K562 (cell line): ENCODE measurements around the gene GABRR3. TPM values are rescaled to one million over a fixed set of nuclear protein-coding genes. Genes with fewer than 3 reads are reported as not detected.

Source experiments
- ATAC-seq: fragments of 200-7000 bp; cut with Tn5 transposase; 3 replicates; pipeline ENCODE4 v1.9.1; 2020; ENCODE audit warnings: moderate library complexity
- BruUV-seq: library from RNA; stranded (reverse); fragments of 400-500 nt; replicated peaks from 2 replicates; lab custom pipeline; 2021; lab: Mats Ljungman, UMichigan
- CTCF ChIA-PET: fragments of 300-600 bp; formaldehyde crosslinking; extraction: SDS; loops from one replicate; lab custom pipeline; 2021; ENCODE audit warnings: low intra/inter-chr PET ratio; lab: Yijun Ruan, JAX
- POLR2A ChIA-PET: fragments of 300-600, 350-650 bp; sonication (Branson Sonifier 250); formaldehyde crosslinking; extraction: SDS; loops from one replicate; lab custom pipeline; 2021; ENCODE audit warnings: antibody characterized with exemption, inconsistent platforms; lab: Yijun Ruan, JAX
- DNase-seq, 4 experiments: peaks; one replicate each; pipeline versions ENCODE4 v3.0.0 to v3.0.0-alpha.2; 2011 to 2018; ENCODE audit warnings: low spot score in 3 of 4, mixed read lengths in 3 of 4; ENCODE audit errors: extremely low read depth in 1 of 4
- FAIRE-seq: peaks from 2 replicates; lab custom pipeline; 2011; peaks lifted over from hg19 to GRCh38; lab: Jason Lieb, UNC
- H2AFZ ChIP-seq: 2 replicates; pipeline ENCODE4 v1.6.0; 2011; ENCODE audit warnings: low read depth, low read length, control low read depth, inconsistent platforms
- H3K27ac ChIP-seq: fragments of 200-600 bp; 3 replicates; pipeline ENCODE4 v1.8.0; 2011; ENCODE audit warnings: low read depth, mild to moderate bottlenecking, control low read depth, inconsistent platforms, low read length, moderate library complexity, mixed read lengths; ENCODE audit errors: extremely low read depth
- H3K27me3 ChIP-seq, 2 experiments: fragments of 300-600 bp in 1 of 2; 2 replicates in 1 of 2; 3 replicates in 1 of 2; pipeline versions ENCODE4 v1.6.0 to v1.8.0; 2011; ENCODE audit warnings: inconsistent platforms in 2 of 2, low read length in 2 of 2, mild to moderate bottlenecking in 1 of 2, mixed read lengths in 1 of 2, moderate library complexity in 1 of 2; ENCODE audit not compliant: control insufficient read depth in 2 of 2, insufficient read depth in 2 of 2
- H3K36me3 ChIP-seq: fragments of 300-600 bp; 3 replicates; pipeline ENCODE4 v1.8.0; 2011; ENCODE audit warnings: mild to moderate bottlenecking, low read length, inconsistent platforms; ENCODE audit not compliant: control insufficient read depth, insufficient read depth
- H3K4me1 ChIP-seq, 2 experiments: fragments of 200-600 bp in 1 of 2; replicated peaks in 1 of 2; 2 replicates in 1 of 2; 3 replicates in 1 of 2; pipeline versions ENCODE4 v1.5.1 to v1.8.0; 2011; ENCODE audit warnings: inconsistent platforms in 2 of 2, low read length in 2 of 2, mild to moderate bottlenecking in 1 of 2, mixed read lengths in 1 of 2, moderate library complexity in 1 of 2; ENCODE audit not compliant: control insufficient read depth in 2 of 2, insufficient read depth in 2 of 2
- H3K4me2 ChIP-seq: 2 replicates; pipeline ENCODE4 v1.6.1; 2011; ENCODE audit warnings: low read length, control low read depth, inconsistent platforms, mixed read lengths; ENCODE audit not compliant: insufficient read depth
- H3K4me3 ChIP-seq: fragments of 200-600 bp; sonication (generic), shearing (Covaris generic); 2 replicates; pipeline ENCODE4 v1.5.1; 2016; ENCODE audit warnings: control low read depth, inconsistent platforms
- H3K79me2 ChIP-seq: fragments of 200-600 bp; 3 replicates; pipeline ENCODE4 v1.8.0; 2011; ENCODE audit warnings: low read length, inconsistent platforms; ENCODE audit not compliant: control insufficient read depth, insufficient read depth
- H3K9ac ChIP-seq, 2 experiments: 2 replicates each; pipeline versions ENCODE4 v1.6.0 to v1.6.1; 2011; ENCODE audit warnings: low read depth in 2 of 2, low read length in 2 of 2, control low read depth in 1 of 2, inconsistent platforms in 1 of 2, mild to moderate bottlenecking in 1 of 2, mixed read lengths in 1 of 2; ENCODE audit not compliant: insufficient read depth in 1 of 2
- H3K9me1 ChIP-seq: one replicate; pipeline ENCODE4 v1.6.0; 2011; ENCODE audit warnings: inconsistent platforms, mild to moderate bottlenecking, low read length, moderate library complexity; ENCODE audit not compliant: control insufficient read depth, insufficient read depth
- H3K9me3 ChIP-seq: replicated peaks from 2 replicates; pipeline ENCODE4 v1.5.1; 2011; ENCODE audit warnings: low read depth, low read length, inconsistent platforms; ENCODE audit not compliant: control insufficient read depth, insufficient read depth
- H4K20me1 ChIP-seq: replicated peaks from 2 replicates; pipeline ENCODE4 v1.6.1; 2011; ENCODE audit warnings: low read length, inconsistent platforms, mixed read lengths; ENCODE audit not compliant: control insufficient read depth, insufficient read depth
- ADNP ChIP-seq: fragments of 200-800 bp; sonication (Bioruptor generic); IDR thresholded peaks from 2 replicates; pipeline ENCODE4 v1.6.1; 2016; ENCODE audit warnings: missing genetic modification characterization, missing compliant biosample characterization
- C11orf30 ChIP-seq: fragments of 450-650 bp; IDR thresholded peaks from 2 replicates; pipeline ENCODE4 v1.6.1; 2016; ENCODE audit warnings: low read depth, mild to moderate bottlenecking
- E2F3 ChIP-seq: fragments of 250-450 bp; sonication (Bioruptor Pico); IDR thresholded peaks from 2 replicates; pipeline ENCODE4 v1.4.0; 2020; ENCODE audit warnings: mild to moderate bottlenecking
- KDM1A ChIP-seq, 2 experiments: fragments of 450-650 bp; IDR thresholded peaks; 2 replicates each; pipeline ENCODE4 v1.6.1; 2016; ENCODE audit warnings: mild to moderate bottlenecking in 2 of 2
- SLC30A9 ChIP-seq: fragments of 250-450 bp; sonication (Bioruptor Pico); IDR thresholded peaks from 2 replicates; pipeline ENCODE4 v1.8.0; 2022; ENCODE audit warnings: mild to moderate bottlenecking, moderate library complexity
- WHSC1 ChIP-seq: IDR thresholded peaks from one replicate; pipeline ENCODE4 v1.6.1; 2012; ENCODE audit warnings: low read length, control low read depth, inconsistent platforms
- ZNF695 ChIP-seq: fragments of 450-650 bp; formaldehyde crosslinking; IDR thresholded peaks from 2 replicates; pipeline ENCODE4 v1.4.0; 2020; ENCODE audit warnings: mild to moderate bottlenecking, moderate library complexity
- WGBS: fragments of 100-300 bp; shearing (Covaris generic); methylation state at CpG from one replicate; pipeline ENCODE4 v1.1.6; 2016; ENCODE audit warnings: low coverage, mixed read lengths; ENCODE audit not compliant: insufficient coverage; ENCODE audit errors: missing lambda C conversion rate; 5-methylcytosine and 5-hydroxymethylcytosine counted together
- in situ Hi-C: fragments of 300-500 bp; cut with MboI; formaldehyde crosslinking; loops from 4 replicates; pipeline ENCODE4 v1.15.0; 2018; ENCODE audit warnings: inconsistent platforms, mixed read lengths
- intact Hi-C: fragments of 100-400 bp; cut with micrococcal nuclease; formaldehyde crosslinking; loops from 2 replicates; pipeline ENCODE4 v1.14.2; 2022
- polyA plus RNA-seq, 8 experiments: library from polyadenylated mRNA; depleted of rRNA in 4 of 8; stranded (reverse) in 5 of 8; unstranded in 3 of 8; fragments of >200 nt; fragmentation: Nextera tagmentation in 2 of 8; fragmentation: Illumina TruSeq in 1 of 8; extraction: Ambion mirVana in 2 of 8; extraction: Trizol in 1 of 8; gene quantifications; 2 replicates each; pipeline versions ENCODE4 v1.2.1 to v1.2.3, GENCODE V29; 2011 to 2014; ENCODE audit warnings: inconsistent platforms in 1 of 8, missing spikeins in 1 of 8
- total RNA-seq, 7 experiments: library from RNA; depleted of rRNA in 6 of 7; stranded (reverse); fragments of >200 nt in 6 of 7; fragmentation: Illumina TruSeq in 2 of 7; extraction: Trizol in 2 of 7; gene quantifications; 2 replicates each; pipeline versions ENCODE4 v1.2.1 to v1.2.3, GENCODE V29; 2011 to 2021; ENCODE audit warnings: low replicate concordance in 1 of 7
- TF ChIP-seq, protein P1 (sequence below): sonication (generic); formaldehyde crosslinking; IDR thresholded peaks from 2 replicates; pipeline ENCODE4 v1.8.0; 2023; ENCODE audit warnings: missing genetic modification reagents, mild to moderate bottlenecking, borderline replicate concordance
- TF ChIP-seq, protein P2 (sequence below): fragments of 250-450 bp; sonication (Bioruptor Pico); IDR thresholded peaks from 2 replicates; pipeline ENCODE4 v1.4.0; 2020
- TF ChIP-seq, protein P3 (sequence below), 2 experiments: IDR thresholded peaks; 2 replicates each; pipeline ENCODE4 v1.6.1; 2011; ENCODE audit warnings: borderline replicate concordance in 1 of 2, control low read depth in 1 of 2, low read depth in 1 of 2, low read length in 1 of 2, mild to moderate bottlenecking in 1 of 2, mixed read lengths in 1 of 2, moderate library complexity in 1 of 2; ENCODE audit not compliant: insufficient read depth in 1 of 2, insufficient read length in 1 of 2, poor library complexity in 1 of 2, severe bottlenecking in 1 of 2; ENCODE audit errors: extremely low read depth in 1 of 2

The GABRR3 gene
- total and polyA plus RNA-seq, 9 of the 15 experiments (the other 6 are each of a cell fraction or from before 2014, with no cell fraction given), result not detected

DNA sequence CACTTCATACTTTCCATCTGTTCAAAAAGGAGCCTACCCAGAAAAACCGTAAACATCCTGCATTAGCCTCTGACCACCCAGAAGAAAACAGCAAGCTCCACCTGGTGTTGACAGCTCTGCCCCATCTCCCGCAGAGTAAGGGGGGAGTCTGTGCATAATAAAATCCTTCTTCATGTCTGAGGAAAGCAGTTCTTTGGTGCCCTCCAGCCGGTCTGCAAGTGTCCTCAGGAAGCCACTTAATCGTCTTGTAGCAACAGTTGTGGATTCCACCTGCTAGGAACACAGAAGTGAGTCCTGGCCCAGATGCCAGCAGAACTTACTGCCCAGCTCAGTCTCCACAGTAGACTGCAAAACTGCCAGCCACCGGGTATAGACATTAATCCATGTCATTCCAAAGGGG lies 85.4 kb downstream of the GABRR3 start:
- Histone ChIP-seq H3K79me2 (no peaks in the 10 kb centered on the region), H3K4me1 (no peaks in the 10 kb centered on the region), H2AFZ (no peak overlapping the region), H3K27ac (no peak overlapping the region), H3K9me1 (no peaks in the 10 kb centered on the region), H3K27me3 (no peaks in the 10 kb centered on the region), H4K20me1 (no peaks in the 10 kb centered on the region), H3K36me3 (peaks cover 83% of the 10 kb centered on the region), H3K9me3 (no peaks in the 10 kb centered on the region), H3K4me3 (no peak overlapping the region), H3K9ac (no peak overlapping the region), H3K4me2 (no peak overlapping the region)
- intact Hi-C loops, result no loop called here
- 72% methylated on average over 4 of the region's 5 CpGs for WGBS
- FAIRE-seq (no peak), DNase-seq (no peak), ATAC-seq (no peak)
- in situ Hi-C loops, result no loop called here
- TF ChIP-seq E2F3, result no peak
- TF ChIP-seq, protein P1, sequence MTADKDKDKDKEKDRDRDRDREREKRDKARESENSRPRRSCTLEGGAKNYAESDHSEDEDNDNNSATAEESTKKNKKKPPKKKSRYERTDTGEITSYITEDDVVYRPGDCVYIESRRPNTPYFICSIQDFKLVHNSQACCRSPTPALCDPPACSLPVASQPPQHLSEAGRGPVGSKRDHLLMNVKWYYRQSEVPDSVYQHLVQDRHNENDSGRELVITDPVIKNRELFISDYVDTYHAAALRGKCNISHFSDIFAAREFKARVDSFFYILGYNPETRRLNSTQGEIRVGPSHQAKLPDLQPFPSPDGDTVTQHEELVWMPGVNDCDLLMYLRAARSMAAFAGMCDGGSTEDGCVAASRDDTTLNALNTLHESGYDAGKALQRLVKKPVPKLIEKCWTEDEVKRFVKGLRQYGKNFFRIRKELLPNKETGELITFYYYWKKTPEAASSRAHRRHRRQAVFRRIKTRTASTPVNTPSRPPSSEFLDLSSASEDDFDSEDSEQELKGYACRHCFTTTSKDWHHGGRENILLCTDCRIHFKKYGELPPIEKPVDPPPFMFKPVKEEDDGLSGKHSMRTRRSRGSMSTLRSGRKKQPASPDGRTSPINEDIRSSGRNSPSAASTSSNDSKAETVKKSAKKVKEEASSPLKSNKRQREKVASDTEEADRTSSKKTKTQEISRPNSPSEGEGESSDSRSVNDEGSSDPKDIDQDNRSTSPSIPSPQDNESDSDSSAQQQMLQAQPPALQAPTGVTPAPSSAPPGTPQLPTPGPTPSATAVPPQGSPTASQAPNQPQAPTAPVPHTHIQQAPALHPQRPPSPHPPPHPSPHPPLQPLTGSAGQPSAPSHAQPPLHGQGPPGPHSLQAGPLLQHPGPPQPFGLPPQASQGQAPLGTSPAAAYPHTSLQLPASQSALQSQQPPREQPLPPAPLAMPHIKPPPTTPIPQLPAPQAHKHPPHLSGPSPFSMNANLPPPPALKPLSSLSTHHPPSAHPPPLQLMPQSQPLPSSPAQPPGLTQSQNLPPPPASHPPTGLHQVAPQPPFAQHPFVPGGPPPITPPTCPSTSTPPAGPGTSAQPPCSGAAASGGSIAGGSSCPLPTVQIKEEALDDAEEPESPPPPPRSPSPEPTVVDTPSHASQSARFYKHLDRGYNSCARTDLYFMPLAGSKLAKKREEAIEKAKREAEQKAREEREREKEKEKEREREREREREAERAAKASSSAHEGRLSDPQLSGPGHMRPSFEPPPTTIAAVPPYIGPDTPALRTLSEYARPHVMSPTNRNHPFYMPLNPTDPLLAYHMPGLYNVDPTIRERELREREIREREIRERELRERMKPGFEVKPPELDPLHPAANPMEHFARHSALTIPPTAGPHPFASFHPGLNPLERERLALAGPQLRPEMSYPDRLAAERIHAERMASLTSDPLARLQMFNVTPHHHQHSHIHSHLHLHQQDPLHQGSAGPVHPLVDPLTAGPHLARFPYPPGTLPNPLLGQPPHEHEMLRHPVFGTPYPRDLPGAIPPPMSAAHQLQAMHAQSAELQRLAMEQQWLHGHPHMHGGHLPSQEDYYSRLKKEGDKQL (CRISPR knock-in tag), result no peak
- TF ChIP-seq C11orf30, result no peak
- TF ChIP-seq WHSC1, result no peak
- TF ChIP-seq, protein P2, sequence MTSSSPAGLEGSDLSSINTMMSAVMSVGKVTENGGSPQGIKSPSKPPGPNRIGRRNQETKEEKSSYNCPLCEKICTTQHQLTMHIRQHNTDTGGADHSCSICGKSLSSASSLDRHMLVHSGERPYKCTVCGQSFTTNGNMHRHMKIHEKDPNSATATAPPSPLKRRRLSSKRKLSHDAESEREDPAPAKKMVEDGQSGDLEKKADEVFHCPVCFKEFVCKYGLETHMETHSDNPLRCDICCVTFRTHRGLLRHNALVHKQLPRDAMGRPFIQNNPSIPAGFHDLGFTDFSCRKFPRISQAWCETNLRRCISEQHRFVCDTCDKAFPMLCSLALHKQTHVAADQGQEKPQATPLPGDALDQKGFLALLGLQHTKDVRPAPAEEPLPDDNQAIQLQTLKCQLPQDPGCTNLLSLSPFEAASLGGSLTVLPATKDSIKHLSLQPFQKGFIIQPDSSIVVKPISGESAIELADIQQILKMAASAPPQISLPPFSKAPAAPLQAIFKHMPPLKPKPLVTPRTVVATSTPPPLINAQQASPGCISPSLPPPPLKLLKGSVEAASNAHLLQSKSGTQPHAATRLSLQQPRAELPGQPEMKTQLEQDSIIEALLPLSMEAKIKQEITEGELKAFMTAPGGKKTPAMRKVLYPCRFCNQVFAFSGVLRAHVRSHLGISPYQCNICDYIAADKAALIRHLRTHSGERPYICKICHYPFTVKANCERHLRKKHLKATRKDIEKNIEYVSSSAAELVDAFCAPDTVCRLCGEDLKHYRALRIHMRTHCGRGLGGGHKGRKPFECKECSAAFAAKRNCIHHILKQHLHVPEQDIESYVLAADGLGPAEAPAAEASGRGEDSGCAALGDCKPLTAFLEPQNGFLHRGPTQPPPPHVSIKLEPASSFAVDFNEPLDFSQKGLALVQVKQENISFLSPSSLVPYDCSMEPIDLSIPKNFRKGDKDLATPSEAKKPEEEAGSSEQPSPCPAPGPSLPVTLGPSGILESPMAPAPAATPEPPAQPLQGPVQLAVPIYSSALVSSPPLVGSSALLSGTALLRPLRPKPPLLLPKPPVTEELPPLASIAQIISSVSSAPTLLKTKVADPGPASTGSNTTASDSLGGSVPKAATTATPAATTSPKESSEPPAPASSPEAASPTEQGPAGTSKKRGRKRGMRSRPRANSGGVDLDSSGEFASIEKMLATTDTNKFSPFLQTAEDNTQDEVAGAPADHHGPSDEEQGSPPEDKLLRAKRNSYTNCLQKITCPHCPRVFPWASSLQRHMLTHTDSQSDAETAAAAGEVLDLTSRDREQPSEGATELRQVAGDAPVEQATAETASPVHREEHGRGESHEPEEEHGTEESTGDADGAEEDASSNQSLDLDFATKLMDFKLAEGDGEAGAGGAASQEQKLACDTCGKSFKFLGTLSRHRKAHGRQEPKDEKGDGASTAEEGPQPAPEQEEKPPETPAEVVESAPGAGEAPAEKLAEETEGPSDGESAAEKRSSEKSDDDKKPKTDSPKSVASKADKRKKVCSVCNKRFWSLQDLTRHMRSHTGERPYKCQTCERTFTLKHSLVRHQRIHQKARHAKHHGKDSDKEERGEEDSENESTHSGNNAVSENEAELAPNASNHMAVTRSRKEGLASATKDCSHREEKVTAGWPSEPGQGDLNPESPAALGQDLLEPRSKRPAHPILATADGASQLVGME (CRISPR knock-in tag), result no peak
- TF ChIP-seq SLC30A9 (CRISPR knock-in tag), result no peak
- TF ChIP-seq ADNP (tag), result no peak
- no peak for TF ChIP-seq KDM1A (IDR thresholded peaks at IDR 0.05)
- no peak for TF ChIP-seq ZNF695 (CRISPR knock-in tag)
- TF ChIP-seq, protein P3, sequence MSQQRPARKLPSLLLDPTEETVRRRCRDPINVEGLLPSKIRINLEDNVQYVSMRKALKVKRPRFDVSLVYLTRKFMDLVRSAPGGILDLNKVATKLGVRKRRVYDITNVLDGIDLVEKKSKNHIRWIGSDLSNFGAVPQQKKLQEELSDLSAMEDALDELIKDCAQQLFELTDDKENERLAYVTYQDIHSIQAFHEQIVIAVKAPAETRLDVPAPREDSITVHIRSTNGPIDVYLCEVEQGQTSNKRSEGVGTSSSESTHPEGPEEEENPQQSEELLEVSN (IDR thresholded peaks at IDR 0.05; ENCODE audit: borderline replicate concordance in 1 of 2, extremely low read depth in 1 of 2, insufficient read depth in 1 of 2, insufficient read length in 1 of 2, low read depth in 1 of 2, low read length in 1 of 2, poor library complexity in 1 of 2, severe bottlenecking in 1 of 2), result no peak
- BruUV-seq, result no TSS peak
- ChIA-PET POLR2A (no interaction called here), CTCF (no interaction called here)
